ENCODE results near the gene PRADC1. TPM values are rescaled to one million over a fixed set of nuclear protein-coding genes. Genes with fewer than 3 reads are reported as not detected.

The PRADC1 gene
- total RNA-seq, 1 experiment from 2014 or later = 18.6 TPM

- H3K27ac ChIP-seq (ENCODE audit: low read length) = no peak overlapping the region
- TF ChIP-seq REST (IDR thresholded peaks at IDR 0.05; ENCODE audit: insufficient read depth in 1 of 2, low read depth in 2 of 2, low read length in 1 of 2) (no peak), TCF7L2 (IDR thresholded peaks at IDR 0.05; ENCODE audit: low read depth, low read length) (no peak), SIN3A (IDR thresholded peaks at IDR 0.05; ENCODE audit: borderline replicate concordance, insufficient read depth, low read depth, low read length) (no peak), POLR2AphosphoS5 (IDR thresholded peaks at IDR 0.05; ENCODE audit: low read depth, low read length) (no peak), CTCF (IDR thresholded peaks at IDR 0.05) (no peak)
- H3K27me3 ChIP-seq (ENCODE audit: control insufficient read depth, insufficient read depth, low read length) = no peaks in the 10 kb centered on the region
- ATAC-seq (peak; percentile 61), DNase-seq (ENCODE audit: low read depth, low spot score) (no peak)
- H3K4me3 ChIP-seq (ENCODE audit: low read depth in 2 of 2, low read length in 2 of 2) = no peak overlapping the region
- in situ Hi-C loops (cut with HindIII; ENCODE audit: low pct_unique_long_range_greater_than_20kb, low sequenced_read_pairs) = no loop called here
- intact Hi-C loops (cut with micrococcal nuclease; ENCODE audit: unreplicated experiment) = no loop called here
- peaks cover 50% of the 10 kb centered on the region for H3K36me3 ChIP-seq (ENCODE audit: control insufficient read depth, insufficient read depth, low read length)
- H3K9me3 ChIP-seq (ENCODE audit: control insufficient read depth, insufficient read depth, low read depth, low read length) = no peaks in the 10 kb centered on the region
- CTCF ChIA-PET = no interaction called here
- BruUV-seq (replicated peaks) = TSS peak; percentile 2
- H3K4me1 ChIP-seq (ENCODE audit: control insufficient read depth, insufficient read depth, low read length) = peaks cover 10% of the 10 kb centered on the region
- POLR2A ChIA-PET = no interaction called here
Observed at GRCh38 chr2:73243884-73244570, 11.0 kb upstream of the PRADC1 start.

GRCh38 chr2:73239776-73240175, 6.7 kb upstream of the PRADC1 start:
- ATAC-seq = no peak
- Histone ChIP-seq H3K27me3 (ENCODE audit: control insufficient read depth, insufficient read depth, low read length) (no peaks in the 10 kb centered on the region), H3K27ac (ENCODE audit: low read length) (no peak overlapping the region), H3K4me3 (ENCODE audit: low read depth in 2 of 2, low read length in 2 of 2) (no peak overlapping the region), H3K9me3 (ENCODE audit: control insufficient read depth, insufficient read depth, low read depth, low read length) (no peaks in the 10 kb centered on the region), H3K36me3 (ENCODE audit: control insufficient read depth, insufficient read depth, low read length) (peaks cover 27% of the 10 kb centered on the region), H3K4me1 (ENCODE audit: control insufficient read depth, insufficient read depth, low read length) (peaks cover 39% of the 10 kb centered on the region)
- POLR2A ChIA-PET = interaction anchor here (1.1 kb wide), 1 partner anchor 11 kb away, joined by 4 read pairs; no protein-coding TSS in a partner anchor
- no TSS peak for BruUV-seq (replicated peaks)
- in situ Hi-C loops (cut with HindIII; ENCODE audit: low pct_unique_long_range_greater_than_20kb, low sequenced_read_pairs) (loop anchor here (10.0 kb wide), 1 partner anchor 55 kb away; the partner anchor contains the start of gene EGR4), intact Hi-C loops (cut with micrococcal nuclease; ENCODE audit: unreplicated experiment) (no loop called here)
- DNase-seq (ENCODE audit: low read depth, low spot score) = no peak
- no peak for TF ChIP-seq TCF7L2 (IDR thresholded peaks at IDR 0.05; ENCODE audit: low read depth, low read length)
- TF ChIP-seq CTCF (IDR thresholded peaks at IDR 0.05) = no peak
- no peak for TF ChIP-seq SIN3A (IDR thresholded peaks at IDR 0.05; ENCODE audit: borderline replicate concordance, insufficient read depth, low read depth, low read length)
- TF ChIP-seq POLR2AphosphoS5 (IDR thresholded peaks at IDR 0.05; ENCODE audit: low read depth, low read length) = no peak
- no peak for TF ChIP-seq REST (IDR thresholded peaks at IDR 0.05; ENCODE audit: insufficient read depth in 1 of 2, low read depth in 2 of 2, low read length in 1 of 2)
- CTCF ChIA-PET = interaction anchor here (1.3 kb wide), 1 partner anchor 27 kb away, joined by 5 read pairs; no protein-coding TSS in a partner anchor
